WERI-Rb-1 (cell line): Measurements from ENCODE around the gene SRP68.

Experiments used
- DNase-seq: peaks from one replicate; pipeline ENCODE4 v3.0.0-alpha.2; 2020
- H3K27ac ChIP-seq: fragments of 250-450 bp; sonication (Bioruptor Pico); 2 replicates; pipeline ENCODE4 v1.5.1; 2020; ENCODE audit warnings: mild to moderate bottlenecking, moderate library complexity
- H3K27me3 ChIP-seq: fragments of 250-450 bp; sonication (Bioruptor Pico); 2 replicates; pipeline ENCODE4 v1.5.1; 2021; ENCODE audit warnings: mild to moderate bottlenecking, low read depth, moderate library complexity; ENCODE audit not compliant: insufficient read depth, severe bottlenecking
- H3K36me3 ChIP-seq: fragments of 250-450 bp; sonication (Bioruptor Pico); 2 replicates; pipeline ENCODE4 v1.5.1; 2020; ENCODE audit warnings: mild to moderate bottlenecking, moderate library complexity
- H3K4me3 ChIP-seq: 2 replicates; pipeline ENCODE4 v1.5.1; 2011; ENCODE audit warnings: low read depth, mild to moderate bottlenecking, control low read depth, low read length
- H3K9me3 ChIP-seq: fragments of 250-450 bp; sonication (Bioruptor Pico); 2 replicates; pipeline ENCODE4 v1.5.1; 2021; ENCODE audit warnings: mild to moderate bottlenecking, moderate library complexity; ENCODE audit not compliant: severe bottlenecking
- TF ChIP-seq, protein P1 (sequence below): IDR thresholded peaks from 2 replicates; pipeline ENCODE4 v1.5.1; 2011; ENCODE audit warnings: low read depth, mild to moderate bottlenecking, control low read depth, inconsistent platforms, low read length

Gene SRP68

GRCh38 chr17:76017481-76018339, 54.6 kb downstream of the SRP68 start:
- Histone ChIP-seq H3K9me3 (no peaks in the 10 kb centered on the region), H3K27ac (no peak overlapping the region), H3K4me3 (no peak overlapping the region), H3K36me3 (peaks cover 4% of the 10 kb centered on the region; the same call in 1 of the 2 replicates), H3K27me3 (no peaks in the 10 kb centered on the region)
- TF ChIP-seq, protein P1, sequence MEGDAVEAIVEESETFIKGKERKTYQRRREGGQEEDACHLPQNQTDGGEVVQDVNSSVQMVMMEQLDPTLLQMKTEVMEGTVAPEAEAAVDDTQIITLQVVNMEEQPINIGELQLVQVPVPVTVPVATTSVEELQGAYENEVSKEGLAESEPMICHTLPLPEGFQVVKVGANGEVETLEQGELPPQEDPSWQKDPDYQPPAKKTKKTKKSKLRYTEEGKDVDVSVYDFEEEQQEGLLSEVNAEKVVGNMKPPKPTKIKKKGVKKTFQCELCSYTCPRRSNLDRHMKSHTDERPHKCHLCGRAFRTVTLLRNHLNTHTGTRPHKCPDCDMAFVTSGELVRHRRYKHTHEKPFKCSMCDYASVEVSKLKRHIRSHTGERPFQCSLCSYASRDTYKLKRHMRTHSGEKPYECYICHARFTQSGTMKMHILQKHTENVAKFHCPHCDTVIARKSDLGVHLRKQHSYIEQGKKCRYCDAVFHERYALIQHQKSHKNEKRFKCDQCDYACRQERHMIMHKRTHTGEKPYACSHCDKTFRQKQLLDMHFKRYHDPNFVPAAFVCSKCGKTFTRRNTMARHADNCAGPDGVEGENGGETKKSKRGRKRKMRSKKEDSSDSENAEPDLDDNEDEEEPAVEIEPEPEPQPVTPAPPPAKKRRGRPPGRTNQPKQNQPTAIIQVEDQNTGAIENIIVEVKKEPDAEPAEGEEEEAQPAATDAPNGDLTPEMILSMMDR = no peak
- no peak for DNase-seq

DNA sequence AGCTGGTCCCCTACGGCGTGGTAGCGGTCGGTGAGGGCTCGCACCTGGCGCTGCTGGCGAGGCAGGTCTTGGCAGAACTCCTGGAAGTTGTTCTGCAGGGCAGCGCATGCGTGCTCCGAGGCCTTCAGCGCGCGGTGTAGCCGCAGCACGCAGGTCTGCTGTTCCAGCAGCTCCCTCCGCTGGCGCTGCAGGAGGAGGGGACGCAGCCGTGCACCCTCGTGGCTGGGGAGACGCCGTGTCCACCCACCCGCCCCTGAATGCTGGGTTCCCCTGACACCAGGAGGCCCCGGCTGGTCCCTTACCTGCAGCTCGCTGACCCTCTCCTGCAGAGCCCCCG, 57.4 kb downstream of the SRP68 start:
- peaks cover 7% of the 10 kb centered on the region for H3K36me3 ChIP-seq
- TF ChIP-seq, protein P1 = no peak
- H3K9me3 ChIP-seq = no peaks in the 10 kb centered on the region
- H3K4me3 ChIP-seq = no peak overlapping the region
- H3K27me3 ChIP-seq = no peaks in the 10 kb centered on the region
- DNase-seq = no peak
- H3K27ac ChIP-seq = no peak overlapping the region

- H3K27me3 ChIP-seq = no peaks in the 10 kb centered on the region
- no peak overlapping the region for H3K27ac ChIP-seq
- TF ChIP-seq, protein P1 = peak; percentile 99
- DNase-seq = peak; percentile 89
- H3K9me3 ChIP-seq = no peaks in the 10 kb centered on the region
- H3K4me3 ChIP-seq = no peak overlapping the region
- H3K36me3 ChIP-seq = peaks cover 6% of the 10 kb centered on the region
Observed at GRCh38 chr17:76014100-76014924, 58.0 kb downstream of the SRP68 start.

GRCh38 chr17:76013377-76013932, 58.9 kb downstream of the SRP68 start:
- no peak overlapping the region for H3K27ac ChIP-seq

DNA sequence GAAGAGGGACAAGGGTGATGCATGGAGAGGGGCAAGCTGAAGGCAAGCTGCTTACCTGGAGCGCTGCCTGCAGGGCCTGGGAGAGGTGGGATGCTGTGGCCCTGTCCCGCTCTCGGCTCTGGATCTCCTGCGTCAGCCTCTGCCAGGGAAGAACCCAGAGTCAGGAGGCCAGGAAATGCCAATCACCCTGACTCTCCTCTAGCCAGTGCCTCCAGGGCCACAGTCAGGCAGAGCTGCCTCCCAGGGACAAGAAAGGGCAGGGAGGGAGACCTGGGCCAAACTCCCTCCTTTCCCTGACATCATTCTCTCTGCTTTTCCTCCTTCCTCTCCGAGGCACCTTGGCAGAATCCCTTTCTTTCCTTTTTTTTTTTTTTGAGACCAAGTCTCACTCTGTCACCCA, 60.4 kb downstream of the SRP68 start:
- Histone ChIP-seq H3K4me3 (no peak overlapping the region), H3K9me3 (no peaks in the 10 kb centered on the region), H3K27ac (no peak overlapping the region), H3K36me3 (peaks cover 10% of the 10 kb centered on the region), H3K27me3 (no peaks in the 10 kb centered on the region)
- TF ChIP-seq, protein P1 = no peak
- no peak for DNase-seq

More at GRCh38 chr17:76013377-76013932, 58.9 kb downstream of the SRP68 start:
- Histone ChIP-seq H3K4me3 (no peak overlapping the region), H3K27me3 (no peaks in the 10 kb centered on the region), H3K9me3 (no peaks in the 10 kb centered on the region), H3K36me3 (peaks cover 3% of the 10 kb centered on the region)
- TF ChIP-seq, protein P1 = no peak
- DNase-seq = no peak
